ENCODE measurements around the gene EPC1. TPM values are rescaled to one million over a fixed set of nuclear protein-coding genes. Genes with fewer than 3 reads are reported as not detected.
"Not testable (repeated sequence)": the region's sequence is repeated elsewhere in the genome, so short reads cannot be mapped to it uniquely, and the experiment has no call there.

EPC1 gene
- total and polyA plus RNA-seq, 9 of the 15 experiments (the other 6 are each of a cell fraction or from before 2014, with no cell fraction given) = 7.0 to 43.6 (median 16.1) TPM

DNA sequence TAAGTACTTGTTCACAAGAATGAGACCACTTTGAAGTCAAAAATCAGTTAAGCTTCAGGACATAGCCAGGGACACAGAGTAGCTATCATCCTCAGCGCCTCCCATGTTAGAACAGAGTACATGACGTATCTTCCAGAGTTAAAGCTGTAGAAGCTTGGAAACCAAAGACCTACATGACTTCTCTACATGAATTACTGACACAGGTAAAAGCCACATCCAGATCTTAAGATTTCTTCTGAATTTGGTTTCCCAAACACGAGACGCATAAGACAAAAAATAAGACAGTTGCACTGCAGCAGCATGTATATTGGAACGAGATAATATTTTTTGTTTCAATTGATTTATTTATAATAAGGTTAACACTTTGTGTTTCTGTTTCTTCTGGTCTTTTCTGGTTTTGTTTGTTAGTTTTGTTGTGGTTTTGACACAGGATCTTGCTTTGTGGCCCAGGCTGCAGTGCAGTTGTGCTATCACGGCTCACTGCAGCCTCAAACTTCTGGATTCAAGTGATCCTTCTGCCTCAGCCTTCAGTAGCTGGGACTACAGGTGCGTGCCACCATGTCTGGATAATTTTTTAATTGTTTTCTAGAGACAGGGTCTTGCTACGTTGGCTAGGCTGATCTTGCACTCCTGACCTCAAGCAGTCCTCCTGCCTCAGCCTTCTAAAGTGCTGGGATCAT lies 10.2 kb upstream of the EPC1 start:
- H3K9me1 ChIP-seq (ENCODE audit: control insufficient read depth, insufficient read depth, low read length) = no peaks in the 10 kb centered on the region
- ATAC-seq (no peak), DNase-seq (ENCODE audit: extremely low read depth in 1 of 4, low spot score in 3 of 4) (no peak), FAIRE-seq (no peak)
- CTCF ChIA-PET (ENCODE audit: low intra/inter-chr PET ratio) = no interaction called here
- no peaks in the 10 kb centered on the region for H4K20me1 ChIP-seq (replicated peaks; ENCODE audit: control insufficient read depth, insufficient read depth, low read length)
- H3K9ac ChIP-seq (ENCODE audit: insufficient read depth in 1 of 2, low read depth in 2 of 2, low read length in 2 of 2) = no peak overlapping the region
- WGBS (ENCODE audit: insufficient coverage, low coverage, missing lambda C conversion rate) = 86% methylated on average over 8 of the region's 8 CpGs
- no TSS peak for BruUV-seq (replicated peaks)
- no peak overlapping the region for H3K4me2 ChIP-seq (ENCODE audit: insufficient read depth, low read length)
- H3K4me1 ChIP-seq (replicated peaks in 1 of 2; ENCODE audit: control insufficient read depth in 2 of 2, insufficient read depth in 2 of 2, low read length in 2 of 2) = peaks cover 6 to 13% of the 10 kb centered on the region in 2 experiments; a peak in 3 of 5 replicates
- H2AFZ ChIP-seq (ENCODE audit: low read depth, low read length) = no peak overlapping the region
- POLR2A ChIA-PET = interaction anchor here (0.6 to 0.8 kb wide), 2 partner anchors 27 to 74 kb away, joined by 3 read pairs; no protein-coding TSS in a partner anchor
- H3K4me3 ChIP-seq = no peak overlapping the region
- intact Hi-C loops (cut with micrococcal nuclease) = no loop called here
- no peaks in the 10 kb centered on the region for H3K27me3 ChIP-seq (ENCODE audit: control insufficient read depth in 2 of 2, insufficient read depth in 2 of 2, low read length in 2 of 2)
- in situ Hi-C loops (cut with MboI) = no loop called here
- no peaks in the 10 kb centered on the region; the same call in 1 of the 2 replicates for H3K9me3 ChIP-seq (replicated peaks; ENCODE audit: control insufficient read depth, insufficient read depth, low read depth, low read length)
- TF ChIP-seq ZNF121 (CRISPR knock-in tag; conservative IDR thresholded peaks at IDR 0.05) (peak; percentile 66; the same call in 1 of the 2 replicates), ZFX (CRISPR knock-in tag; IDR thresholded peaks at IDR 0.05) (no peak), STAT5A (IDR thresholded peaks at IDR 0.05; ENCODE audit: borderline replicate concordance, low read length) (no peak)
- H3K27ac ChIP-seq (ENCODE audit: extremely low read depth, low read depth, low read length) = no peak overlapping the region
- H3K36me3 ChIP-seq (ENCODE audit: control insufficient read depth, insufficient read depth, low read length) = no peaks in the 10 kb centered on the region
- H3K79me2 ChIP-seq (ENCODE audit: control insufficient read depth, insufficient read depth, low read length) = peaks cover 11% of the 10 kb centered on the region; the same call in 2 of the 3 replicates

GRCh38 chr10:32354690-32355089 lies 7.7 kb upstream of the EPC1 start:
- H3K27me3 ChIP-seq (ENCODE audit: control insufficient read depth in 2 of 2, insufficient read depth in 2 of 2, low read length in 2 of 2); H2AFZ ChIP-seq (ENCODE audit: low read depth, low read length); H4K20me1 ChIP-seq (replicated peaks; ENCODE audit: control insufficient read depth, insufficient read depth, low read length); H3K9ac ChIP-seq (ENCODE audit: insufficient read depth in 1 of 2, low read depth in 2 of 2, low read length in 2 of 2); BruUV-seq (replicated peaks); DNase-seq (ENCODE audit: extremely low read depth in 1 of 4, low spot score in 3 of 4); H3K36me3 ChIP-seq (ENCODE audit: control insufficient read depth, insufficient read depth, low read length); H3K4me3 ChIP-seq; H3K27ac ChIP-seq (ENCODE audit: extremely low read depth, low read depth, low read length); intact Hi-C loops (cut with micrococcal nuclease); H3K9me1 ChIP-seq (ENCODE audit: control insufficient read depth, insufficient read depth, low read length); ATAC-seq; in situ Hi-C loops (cut with MboI); H3K4me2 ChIP-seq (ENCODE audit: insufficient read depth, low read length); CTCF ChIA-PET (ENCODE audit: low intra/inter-chr PET ratio); FAIRE-seq; H3K9me3 ChIP-seq (replicated peaks; ENCODE audit: control insufficient read depth, insufficient read depth, low read depth, low read length): not testable (repeated sequence)
- Histone ChIP-seq H3K79me2 (ENCODE audit: control insufficient read depth, insufficient read depth, low read length) (peaks cover 20% of the 10 kb centered on the region; the same call in 2 of the 3 replicates), H3K4me1 (replicated peaks in 1 of 2; ENCODE audit: control insufficient read depth in 2 of 2, insufficient read depth in 2 of 2, low read length in 2 of 2) (peaks cover 6 to 23% of the 10 kb centered on the region in 2 experiments; a peak in 4 of 5 replicates)
- WGBS (ENCODE audit: insufficient coverage, low coverage, missing lambda C conversion rate) = 92% methylated on average over 1 of the region's 1 CpG
- POLR2A ChIA-PET = interaction anchor here (0.5 kb wide), 1 partner anchor 9 kb away, joined by 3 read pairs; no protein-coding TSS in a partner anchor

Measured in K562 (cell line).